ENCODE data around the gene TGFBR3. TPM values are rescaled to one million over a fixed set of nuclear protein-coding genes. Genes with fewer than 3 reads are reported as not detected.
"Not testable (repeated sequence)": the region's sequence is repeated elsewhere in the genome, so short reads cannot be mapped to it uniquely, and the experiment has no call there.

The TGFBR3 gene
- total RNA-seq, 4 donors from 2014 or later: 16.3 to 90.0 (median 54.7) TPM

GRCh38 chr1:91672601-91673161 lies 213.3 kb downstream of the TGFBR3 start:
- Histone ChIP-seq H3K27me3 (no peaks in the 10 kb centered on the region), H3K27ac (no peak overlapping the region), H3K36me3 (no peaks in the 10 kb centered on the region), H3K4me3 (no peak overlapping the region), H3K4me1 (no peaks in the 10 kb centered on the region), H3K9me3 (no peaks in the 10 kb centered on the region)
- TF ChIP-seq POLR2A (IDR thresholded peaks at IDR 0.05) (no peak), CTCF (IDR thresholded peaks at IDR 0.05) (no peak)
- DNase-seq: no peak

GRCh38 chr1:91670781-91671180 lies 215.2 kb downstream of the TGFBR3 start:
- no peak for DNase-seq
- H3K36me3 ChIP-seq: no peaks in the 10 kb centered on the region
- H3K27me3 ChIP-seq: no peaks in the 10 kb centered on the region
- no peaks in the 10 kb centered on the region for H3K4me1 ChIP-seq
- no peak overlapping the region for H3K4me3 ChIP-seq
- TF ChIP-seq CTCF (IDR thresholded peaks at IDR 0.05) (no peak), POLR2A (IDR thresholded peaks at IDR 0.05) (no peak)
- H3K27ac ChIP-seq: no peak overlapping the region
- H3K9me3 ChIP-seq: no peaks in the 10 kb centered on the region

GRCh38 chr1:91669584-91670350 lies 216.2 kb downstream of the TGFBR3 start:
- H3K36me3 ChIP-seq: no peaks in the 10 kb centered on the region
- H3K27ac ChIP-seq: no peak overlapping the region

GRCh38 chr1:91666651-91667050 lies 219.3 kb downstream of the TGFBR3 start:
- H3K4me3 ChIP-seq, H3K9me3 ChIP-seq, H3K4me1 ChIP-seq, H3K27ac ChIP-seq, DNase-seq, H3K27me3 ChIP-seq, H3K36me3 ChIP-seq: not testable (repeated sequence)

More at GRCh38 chr1:91669584-91670350, 216.2 kb downstream of the TGFBR3 start:
- DNase-seq: no peak
- Histone ChIP-seq H3K9me3 (no peaks in the 10 kb centered on the region), H3K4me3 (no peak overlapping the region), H3K27me3 (no peaks in the 10 kb centered on the region), H3K4me1 (no peaks in the 10 kb centered on the region)
- TF ChIP-seq CTCF (IDR thresholded peaks at IDR 0.05) (no peak), POLR2A (IDR thresholded peaks at IDR 0.05) (no peak)

GRCh38 chr1:91661121-91661520 lies 224.8 kb downstream of the TGFBR3 start:
- DNase-seq: no peak
- no peak overlapping the region for H3K27ac ChIP-seq
- peaks cover 0 to 4% (median 0%) of the 10 kb centered on the region in 4 donors for H3K9me3 ChIP-seq
- no peaks in the 10 kb centered on the region for H3K4me1 ChIP-seq
- no peaks in the 10 kb centered on the region for H3K27me3 ChIP-seq
- TF ChIP-seq CTCF (IDR thresholded peaks at IDR 0.05): no peak
- TF ChIP-seq POLR2A (IDR thresholded peaks at IDR 0.05): no peak
- no peaks in the 10 kb centered on the region for H3K36me3 ChIP-seq
- H3K4me3 ChIP-seq: no peak overlapping the region

GRCh38 chr1:91660708-91661107 lies 225.2 kb downstream of the TGFBR3 start:
- DNase-seq: no peak
- H3K9me3 ChIP-seq: peaks cover 0 to 4% (median 0%) of the 10 kb centered on the region in 4 donors
- no peak for TF ChIP-seq POLR2A (IDR thresholded peaks at IDR 0.05)
- no peak for TF ChIP-seq CTCF (IDR thresholded peaks at IDR 0.05)
- H3K27ac ChIP-seq: no peak overlapping the region
- H3K4me1 ChIP-seq: no peaks in the 10 kb centered on the region
- no peaks in the 10 kb centered on the region for H3K27me3 ChIP-seq
- no peak overlapping the region for H3K4me3 ChIP-seq
- no peaks in the 10 kb centered on the region for H3K36me3 ChIP-seq

Measured in Peyer's patch (tissue), 4 donors.